ENCODE results near the gene TAF3. TPM values are rescaled to one million over a fixed set of nuclear protein-coding genes. Genes with fewer than 3 reads are reported as not detected.

TAF3 gene
- total and polyA plus RNA-seq, 4 donors: 3.4 to 7.0 (median 5.0) TPM

- H3K36me3 ChIP-seq (ENCODE audit: control insufficient read depth in 4 of 4, insufficient read depth in 4 of 4, low read length in 4 of 4): no peaks in the 10 kb centered on the region
- H3K4me3 ChIP-seq: no peak overlapping the region
- H3K9me3 ChIP-seq (ENCODE audit: control insufficient read depth in 4 of 4, insufficient read depth in 3 of 4, low read length in 3 of 4): peaks cover 0 to 18% (median 2%) of the 10 kb centered on the region in 4 donors
- DNase-seq (no peak), ATAC-seq (ENCODE audit: insufficient read depth, low FRiP score) (peak; percentile 71)
- no peaks in the 10 kb centered on the region for H3K27me3 ChIP-seq (ENCODE audit: control insufficient read depth in 3 of 3, insufficient read depth in 3 of 3, low read length in 2 of 3)
- peaks cover 0 to 4% (median 0%) of the 10 kb centered on the region in 5 donors for H3K4me1 ChIP-seq (ENCODE audit: control insufficient read depth in 5 of 5, insufficient read depth in 5 of 5, low read length in 5 of 5)
- H3K27ac ChIP-seq (ENCODE audit: low read depth in 1 of 2, low read length in 1 of 2): no peak overlapping the region
- 85 to 96% methylated on average over 5 of the region's 5 CpGs for WGBS, 2 donors
- no peak for TF ChIP-seq CTCF (IDR thresholded peaks at IDR 0.05; ENCODE audit: control extremely low read depth, extremely low read depth)
- H3K9ac ChIP-seq (ENCODE audit: insufficient read depth in 1 of 2, low read length in 2 of 2): no peak overlapping the region
Measured at GRCh38 chr10:7937315-7937945, 119.1 kb downstream of the TAF3 start.

- ATAC-seq (ENCODE audit: insufficient read depth, low FRiP score) (no peak), DNase-seq (no peak)
- Histone ChIP-seq H3K4me3 (no peak overlapping the region), H3K9me3 (ENCODE audit: control insufficient read depth in 4 of 4, insufficient read depth in 3 of 4, low read length in 3 of 4) (peaks cover 0 to 16% (median 2%) of the 10 kb centered on the region in 4 donors), H3K9ac (ENCODE audit: insufficient read depth in 1 of 2, low read length in 2 of 2) (no peak overlapping the region), H3K27me3 (ENCODE audit: control insufficient read depth in 3 of 3, insufficient read depth in 3 of 3, low read length in 2 of 3) (no peaks in the 10 kb centered on the region), H3K4me1 (ENCODE audit: control insufficient read depth in 5 of 5, insufficient read depth in 5 of 5, low read length in 5 of 5) (peaks cover 0 to 5% (median 0%) of the 10 kb centered on the region in 5 donors), H3K27ac (ENCODE audit: low read depth in 1 of 2, low read length in 1 of 2) (no peak overlapping the region), H3K36me3 (ENCODE audit: control insufficient read depth in 4 of 4, insufficient read depth in 4 of 4, low read length in 4 of 4) (no peaks in the 10 kb centered on the region)
- TF ChIP-seq CTCF (IDR thresholded peaks at IDR 0.05; ENCODE audit: control extremely low read depth, extremely low read depth): no peak
- whole genome bisulfite sequencing, 2 donors: 84 to 88% methylated on average over 6 of the region's 6 CpGs
Measured at GRCh38 chr10:7941576-7941975, 123.3 kb downstream of the TAF3 start.

- H3K9ac ChIP-seq (ENCODE audit: insufficient read depth in 1 of 2, low read length in 2 of 2): no peak overlapping the region
- H3K36me3 ChIP-seq (ENCODE audit: control insufficient read depth in 4 of 4, insufficient read depth in 4 of 4, low read length in 4 of 4): no peaks in the 10 kb centered on the region
- no peak overlapping the region for H3K27ac ChIP-seq (ENCODE audit: low read depth in 1 of 2, low read length in 1 of 2)
- H3K4me1 ChIP-seq (ENCODE audit: control insufficient read depth in 5 of 5, insufficient read depth in 5 of 5, low read length in 5 of 5): peaks cover 0 to 5% (median 0%) of the 10 kb centered on the region in 5 donors
- no peak for TF ChIP-seq CTCF (IDR thresholded peaks at IDR 0.05; ENCODE audit: control extremely low read depth, extremely low read depth)
- no peak overlapping the region for H3K4me3 ChIP-seq
- 89 to 90% methylated on average over 4 of the region's 4 CpGs for WGBS, 2 donors
- DNase-seq (no peak), ATAC-seq (ENCODE audit: insufficient read depth, low FRiP score) (no peak)
- H3K9me3 ChIP-seq (ENCODE audit: control insufficient read depth in 4 of 4, insufficient read depth in 3 of 4, low read length in 3 of 4): peaks cover 0 to 10% (median 0%) of the 10 kb centered on the region in 4 donors
- no peaks in the 10 kb centered on the region for H3K27me3 ChIP-seq (ENCODE audit: control insufficient read depth in 3 of 3, insufficient read depth in 3 of 3, low read length in 2 of 3)
Measured at GRCh38 chr10:7942316-7942715, 124.0 kb downstream of the TAF3 start.

GRCh38 chr10:7942859-7943258 is 124.6 kb downstream of the TAF3 start:
- DNase-seq (no peak), ATAC-seq (ENCODE audit: insufficient read depth, low FRiP score) (no peak)
- H3K9me3 ChIP-seq (ENCODE audit: control insufficient read depth in 4 of 4, insufficient read depth in 3 of 4, low read length in 3 of 4): peaks cover 0 to 6% (median 0%) of the 10 kb centered on the region in 4 donors
- H3K9ac ChIP-seq (ENCODE audit: insufficient read depth in 1 of 2, low read length in 2 of 2): no peak overlapping the region
- H3K4me1 ChIP-seq (ENCODE audit: control insufficient read depth in 5 of 5, insufficient read depth in 5 of 5, low read length in 5 of 5): peaks cover 0 to 5% (median 0%) of the 10 kb centered on the region in 5 donors
- H3K4me3 ChIP-seq: no peak overlapping the region
- WGBS, 2 donors: 95 to 99% methylated on average over 11 of the region's 11 CpGs
- H3K27me3 ChIP-seq (ENCODE audit: control insufficient read depth in 3 of 3, insufficient read depth in 3 of 3, low read length in 2 of 3): no peaks in the 10 kb centered on the region
- no peak for TF ChIP-seq CTCF (IDR thresholded peaks at IDR 0.05; ENCODE audit: control extremely low read depth, extremely low read depth)
- no peaks in the 10 kb centered on the region for H3K36me3 ChIP-seq (ENCODE audit: control insufficient read depth in 4 of 4, insufficient read depth in 4 of 4, low read length in 4 of 4)
- H3K27ac ChIP-seq (ENCODE audit: low read depth in 1 of 2, low read length in 1 of 2): no peak overlapping the region
